GM13977 (cell line): ENCODE measurements around the gene DCDC2C.

Source experiments
- DNase-seq: peaks from one replicate; pipeline ENCODE4 v3.0.0; 2012; ENCODE audit warnings: low spot score
- CTCF ChIP-seq: IDR thresholded peaks from 2 replicates; pipeline ENCODE4 v1.5.1; 2012; ENCODE audit warnings: mild to moderate bottlenecking, control low read depth; ENCODE audit not compliant: insufficient read depth; ENCODE audit errors: extremely low read depth, missing control alignments
- in situ Hi-C: fragments of 300-500 bp; cut with MboI; formaldehyde crosslinking; loops from one replicate; pipeline ENCODE4 v1.12.0; 2022; ENCODE audit warnings: low sequenced_read_pairs, low pct_unique_long_range_greater_than_20kb, mixed read lengths, inconsistent platforms; ENCODE audit not compliant: unreplicated experiment

DCDC2C gene

GRCh38 chr2:3679616-3680393, 23.6 kb upstream of the DCDC2C start:
- in situ Hi-C loops = no loop called here
- TF ChIP-seq CTCF = no peak
- DNase-seq = no peak

GRCh38 chr2:3680548-3681345, 22.6 kb upstream of the DCDC2C start:
- in situ Hi-C loops = no loop called here
- no peak for TF ChIP-seq CTCF
- DNase-seq = no peak

GRCh38 chr2:3681625-3682024, 21.8 kb upstream of the DCDC2C start:
- in situ Hi-C loops = no loop called here
- TF ChIP-seq CTCF = no peak

GRCh38 chr2:3682811-3683210, 20.6 kb upstream of the DCDC2C start:
- no peak for DNase-seq
- TF ChIP-seq CTCF = no peak
- in situ Hi-C loops = no loop called here

More at GRCh38 chr2:3681625-3682024, 21.8 kb upstream of the DCDC2C start:
- DNase-seq = no peak

GRCh38 chr2:3683748-3684454, 19.5 kb upstream of the DCDC2C start:
- in situ Hi-C loops = no loop called here
- DNase-seq = no peak
- no peak for TF ChIP-seq CTCF

- TF ChIP-seq CTCF = no peak
- DNase-seq = no peak
Measured at GRCh38 chr2:3689998-3690748, 13.2 kb upstream of the DCDC2C start.

More at GRCh38 chr2:3689998-3690748, 13.2 kb upstream of the DCDC2C start:
- in situ Hi-C loops = no loop called here
